HEK293 (cell line): Measurements from ENCODE around the gene CLDN17.

ENCODE experiments used
- CTCF ChIA-PET: fragments of 350-600 bp; formaldehyde crosslinking; extraction: SDS; loops from one replicate; lab custom pipeline; 2021; ENCODE audit warnings: antibody characterized with exemption; lab: Yijun Ruan, JAX
- POLR2A ChIA-PET: fragments of 300-600 bp; formaldehyde crosslinking; extraction: SDS; loops from one replicate; lab custom pipeline; 2020; ENCODE audit warnings: antibody characterized with exemption, inconsistent platforms; lab: Yijun Ruan, JAX
- H3K27ac ChIP-seq: fragments of 200-500 bp; sonication (Bioruptor generic); 2 replicates; pipeline ENCODE4 v1.5.1; 2014; ENCODE audit warnings: low read depth, low read length, control low read depth, inconsistent platforms; ENCODE audit errors: extremely low read depth
- H3K36me3 ChIP-seq, 2 experiments: fragments of 200-500 bp in 1 of 2; sonication (Bioruptor generic) in 1 of 2; 1 replicate in 1 of 2; 2 replicates in 1 of 2; pipeline ENCODE4 v1.5.1; 2014 to 2017; ENCODE audit warnings: inconsistent platforms in 2 of 2, low read length in 2 of 2; ENCODE audit not compliant: control insufficient read depth in 2 of 2, insufficient read depth in 1 of 2
- H3K4me1 ChIP-seq: fragments of 200-500 bp; sonication (Bioruptor generic); 2 replicates; pipeline ENCODE4 v1.5.1; 2014; ENCODE audit warnings: mild to moderate bottlenecking, low read length, inconsistent platforms; ENCODE audit not compliant: control insufficient read depth, insufficient read depth
- H3K4me3 ChIP-seq: 2 replicates; pipeline ENCODE4 v1.5.1; 2011; ENCODE audit warnings: low read depth, mild to moderate bottlenecking, control low read depth, low read length, moderate library complexity
- H3K9me3 ChIP-seq: fragments of 200-500 bp; sonication (Bioruptor generic); 2 replicates; pipeline ENCODE4 v1.5.1; 2014; ENCODE audit warnings: low read depth, low read length, inconsistent platforms; ENCODE audit not compliant: control insufficient read depth, insufficient read depth
- BCL11B ChIP-seq: fragments of 450-650 bp; formaldehyde crosslinking; IDR thresholded peaks from 2 replicates; pipeline ENCODE4 v1.5.1; 2016; ENCODE audit warnings: low read depth, missing biosample characterization, missing genetic modification characterization
- SP2 ChIP-seq: fragments of 450-650 bp; formaldehyde crosslinking; IDR thresholded peaks from 2 replicates; pipeline ENCODE4 v1.5.1; 2016; ENCODE audit warnings: missing biosample characterization, missing genetic modification characterization
- WT1 ChIP-seq: fragments of 450-650 bp; formaldehyde crosslinking; IDR thresholded peaks from 2 replicates; pipeline ENCODE4 v1.5.1; 2016; ENCODE audit warnings: missing biosample characterization, missing genetic modification characterization
- YY2 ChIP-seq: fragments of 450-650 bp; formaldehyde crosslinking; IDR thresholded peaks from 2 replicates; pipeline ENCODE4 v1.5.1; 2016; ENCODE audit warnings: missing biosample characterization, missing genetic modification characterization
- ZBTB7A ChIP-seq: fragments of 450-650 bp; formaldehyde crosslinking; IDR thresholded peaks from 2 replicates; pipeline ENCODE4 v1.5.1; 2016; ENCODE audit warnings: low read depth, missing biosample characterization, missing genetic modification characterization
- ZIC2 ChIP-seq: fragments of 450-650 bp; formaldehyde crosslinking; IDR thresholded peaks from 2 replicates; pipeline ENCODE4 v1.5.1; 2016; ENCODE audit warnings: missing biosample characterization, missing genetic modification characterization
- ZNF114 ChIP-seq: fragments of 450-650 bp; formaldehyde crosslinking; IDR thresholded peaks from 2 replicates; pipeline ENCODE4 v1.5.0; 2017; ENCODE audit warnings: missing biosample characterization, missing genetic modification characterization
- ZNF16 ChIP-seq: fragments of 450-650 bp; formaldehyde crosslinking; IDR thresholded peaks from 2 replicates; pipeline ENCODE4 v1.5.1; 2016; ENCODE audit warnings: low read depth, missing biosample characterization, missing genetic modification characterization
- ZNF23 ChIP-seq: fragments of 450-650 bp; formaldehyde crosslinking; IDR thresholded peaks from 2 replicates; pipeline ENCODE4 v1.5.1; 2016; ENCODE audit warnings: missing biosample characterization, missing genetic modification characterization, borderline replicate concordance
- ZNF248 ChIP-seq: fragments of 450-650 bp; formaldehyde crosslinking; IDR thresholded peaks from 2 replicates; pipeline ENCODE4 v1.5.1; 2017; ENCODE audit warnings: missing biosample characterization, missing genetic modification characterization
- ZNF324 ChIP-seq: fragments of 450-650 bp; formaldehyde crosslinking; IDR thresholded peaks from 2 replicates; pipeline ENCODE4 v1.5.1; 2016; ENCODE audit warnings: missing biosample characterization, missing genetic modification characterization
- ZNF404 ChIP-seq: fragments of 450-650 bp; formaldehyde crosslinking; IDR thresholded peaks from 2 replicates; pipeline ENCODE4 v1.5.1; 2017; ENCODE audit warnings: missing biosample characterization, missing genetic modification characterization
- ZNF48 ChIP-seq: fragments of 450-650 bp; formaldehyde crosslinking; IDR thresholded peaks from 2 replicates; pipeline ENCODE4 v1.5.1; 2016; ENCODE audit warnings: missing biosample characterization, missing genetic modification characterization
- ZNF585B ChIP-seq: fragments of 450-650 bp; formaldehyde crosslinking; IDR thresholded peaks from 2 replicates; pipeline ENCODE4 v1.5.1; 2016; ENCODE audit warnings: missing biosample characterization, missing genetic modification characterization
- ZNF76 ChIP-seq: fragments of 450-650 bp; formaldehyde crosslinking; IDR thresholded peaks from 2 replicates; pipeline ENCODE4; 2016; ENCODE audit warnings: low read depth, missing biosample characterization, missing genetic modification characterization, borderline replicate concordance
- ZNF792 ChIP-seq: fragments of 450-650 bp; formaldehyde crosslinking; IDR thresholded peaks from 2 replicates; pipeline ENCODE4 v1.5.1; 2016; ENCODE audit warnings: missing biosample characterization, missing genetic modification characterization
- TF ChIP-seq, protein P1 (sequence below): fragments of 450-650 bp; formaldehyde crosslinking; conservative IDR thresholded peaks from 2 replicates; pipeline ENCODE4 v1.5.1; 2016; ENCODE audit warnings: low read depth, missing biosample characterization, missing genetic modification characterization
- TF ChIP-seq, protein P2 (sequence below): IDR thresholded peaks from 2 replicates; pipeline ENCODE4 v1.6.1; 2011; ENCODE audit warnings: mild to moderate bottlenecking, low read depth, low read length, borderline replicate concordance
- TF ChIP-seq, protein P3 (sequence below): fragments of 450-650 bp; formaldehyde crosslinking; IDR thresholded peaks from 2 replicates; pipeline ENCODE4 v1.5.1; 2016; ENCODE audit warnings: missing biosample characterization, missing genetic modification characterization
- TF ChIP-seq, protein P4 (sequence below): fragments of 450-650 bp; formaldehyde crosslinking; conservative IDR thresholded peaks from 2 replicates; pipeline ENCODE4 v1.5.1; 2016; ENCODE audit warnings: low read depth, missing biosample characterization, missing genetic modification characterization
- TF ChIP-seq, protein P5 (sequence below): fragments of 450-650 bp; formaldehyde crosslinking; IDR thresholded peaks from 2 replicates; pipeline ENCODE4 v1.5.1; 2016; ENCODE audit warnings: missing biosample characterization, missing genetic modification characterization

CLDN17 gene

DNA sequence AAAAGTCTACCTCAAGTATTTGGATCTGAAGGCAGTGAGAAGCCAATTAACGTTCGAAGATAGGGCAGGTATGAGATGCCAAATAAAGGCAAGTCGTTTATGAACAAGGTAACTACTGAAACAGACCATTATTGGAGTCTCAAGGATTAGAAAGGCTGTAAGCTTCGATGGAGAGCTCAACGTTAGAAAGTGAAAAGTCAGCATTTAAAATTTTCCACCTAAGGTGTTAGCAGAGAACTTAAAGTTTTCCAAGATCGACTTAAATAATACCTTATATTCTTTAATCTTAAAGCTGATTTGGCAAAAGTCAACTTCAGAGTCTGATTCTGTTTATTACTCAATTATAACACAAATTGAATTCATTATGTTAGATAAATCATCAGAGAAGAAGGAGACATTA, 28.1 kb downstream of the CLDN17 start:
- Histone ChIP-seq H3K4me1 (no peaks in the 10 kb centered on the region), H3K4me3 (no peak overlapping the region), H3K9me3 (no peaks in the 10 kb centered on the region), H3K27ac (no peak overlapping the region), H3K36me3 (no peaks in the 10 kb centered on the region)
- ChIA-PET POLR2A (no interaction called here), CTCF (interaction anchor here (0.7 kb wide), 2 partner anchors 79 to 93 kb away, joined by 3 read pairs; no protein-coding TSS in a partner anchor)
- TF ChIP-seq ZNF114 (tag by site-specific recombination) = no peak
- no peak for TF ChIP-seq ZNF48 (tag by site-specific recombination)
- TF ChIP-seq BCL11B (tag by site-specific recombination) = no peak
- no peak for TF ChIP-seq WT1 (tag by site-specific recombination)
- TF ChIP-seq ZBTB7A (tag by site-specific recombination) = no peak
- TF ChIP-seq, protein P1, sequence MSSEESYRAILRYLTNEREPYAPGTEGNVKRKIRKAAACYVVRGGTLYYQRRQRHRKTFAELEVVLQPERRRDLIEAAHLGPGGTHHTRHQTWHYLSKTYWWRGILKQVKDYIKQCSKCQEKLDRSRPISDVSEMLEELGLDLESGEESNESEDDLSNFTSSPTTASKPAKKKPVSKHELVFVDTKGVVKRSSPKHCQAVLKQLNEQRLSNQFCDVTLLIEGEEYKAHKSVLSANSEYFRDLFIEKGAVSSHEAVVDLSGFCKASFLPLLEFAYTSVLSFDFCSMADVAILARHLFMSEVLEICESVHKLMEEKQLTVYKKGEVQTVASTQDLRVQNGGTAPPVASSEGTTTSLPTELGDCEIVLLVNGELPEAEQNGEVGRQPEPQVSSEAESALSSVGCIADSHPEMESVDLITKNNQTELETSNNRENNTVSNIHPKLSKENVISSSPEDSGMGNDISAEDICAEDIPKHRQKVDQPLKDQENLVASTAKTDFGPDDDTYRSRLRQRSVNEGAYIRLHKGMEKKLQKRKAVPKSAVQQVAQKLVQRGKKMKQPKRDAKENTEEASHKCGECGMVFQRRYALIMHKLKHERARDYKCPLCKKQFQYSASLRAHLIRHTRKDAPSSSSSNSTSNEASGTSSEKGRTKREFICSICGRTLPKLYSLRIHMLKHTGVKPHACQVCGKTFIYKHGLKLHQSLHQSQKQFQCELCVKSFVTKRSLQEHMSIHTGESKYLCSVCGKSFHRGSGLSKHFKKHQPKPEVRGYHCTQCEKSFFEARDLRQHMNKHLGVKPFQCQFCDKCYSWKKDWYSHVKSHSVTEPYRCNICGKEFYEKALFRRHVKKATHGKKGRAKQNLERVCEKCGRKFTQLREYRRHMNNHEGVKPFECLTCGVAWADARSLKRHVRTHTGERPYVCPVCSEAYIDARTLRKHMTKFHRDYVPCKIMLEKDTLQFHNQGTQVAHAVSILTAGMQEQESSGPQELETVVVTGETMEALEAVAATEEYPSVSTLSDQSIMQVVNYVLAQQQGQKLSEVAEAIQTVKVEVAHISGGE (tag by site-specific recombination) = no peak
- no peak for TF ChIP-seq ZNF16
- no peak for TF ChIP-seq ZNF404 (tag by site-specific recombination)

DNA sequence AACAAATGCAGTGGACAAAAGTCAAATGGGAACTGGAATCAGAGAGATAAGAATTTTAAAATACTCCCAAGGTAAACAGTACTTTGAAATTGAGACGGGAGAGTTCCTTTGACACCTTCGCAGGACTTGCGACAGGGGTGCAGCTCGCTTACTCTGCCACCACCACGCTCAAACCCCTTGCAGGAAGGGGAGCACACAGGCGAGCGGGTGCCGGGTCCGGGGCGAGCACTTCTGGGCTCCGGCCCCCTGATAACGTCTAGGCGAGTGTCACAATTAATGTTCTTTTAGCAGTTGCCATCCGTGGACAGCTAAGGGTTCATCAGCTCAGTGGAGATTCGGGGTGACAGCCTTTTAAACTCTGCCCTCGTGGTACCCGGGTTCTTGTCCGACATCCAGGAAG, 37.4 kb downstream of the CLDN17 start:
- POLR2A ChIA-PET = no interaction called here
- no peaks in the 10 kb centered on the region for H3K9me3 ChIP-seq
- no peaks in the 10 kb centered on the region for H3K36me3 ChIP-seq
- TF ChIP-seq ZIC2 (tag by site-specific recombination) = no peak
- TF ChIP-seq ZNF248 (tag by site-specific recombination) = no peak
- no peak for TF ChIP-seq SP2
- no peak for TF ChIP-seq ZNF76
- no peak for TF ChIP-seq ZNF585B (tag by site-specific recombination)
- no peak for TF ChIP-seq ZNF324
- H3K27ac ChIP-seq = no peak overlapping the region
- H3K4me3 ChIP-seq = no peak overlapping the region
- H3K4me1 ChIP-seq = no peaks in the 10 kb centered on the region
- CTCF ChIA-PET = interaction anchor here (0.6 kb wide), 1 partner anchor 207 kb away, joined by 3 read pairs; no protein-coding TSS in a partner anchor

DNA sequence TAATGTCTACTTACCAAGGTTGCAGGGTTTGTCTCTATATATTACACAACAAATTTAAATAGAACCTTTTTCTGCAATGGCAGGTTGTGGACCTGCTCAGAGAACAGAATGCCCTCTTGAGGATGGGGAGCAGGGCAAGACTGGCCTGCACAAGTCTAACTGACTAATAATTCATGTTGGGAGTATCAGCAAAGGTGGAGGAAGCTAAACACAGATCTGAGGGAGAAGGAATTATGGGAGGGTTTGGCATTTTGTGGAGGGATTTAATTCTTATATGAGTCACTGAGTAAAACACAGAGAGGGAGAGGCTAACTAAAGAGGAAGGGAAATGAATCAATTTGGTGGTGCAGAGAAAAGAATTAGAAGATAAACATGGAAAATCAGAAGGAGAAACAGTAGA, 40.0 kb downstream of the CLDN17 start:
- no peaks in the 10 kb centered on the region for H3K4me1 ChIP-seq
- H3K4me3 ChIP-seq = no peak overlapping the region
- no peak overlapping the region for H3K27ac ChIP-seq
- H3K36me3 ChIP-seq = no peaks in the 10 kb centered on the region
- ChIA-PET CTCF (no interaction called here), POLR2A (no interaction called here)
- H3K9me3 ChIP-seq = no peaks in the 10 kb centered on the region
- TF ChIP-seq, protein P2, sequence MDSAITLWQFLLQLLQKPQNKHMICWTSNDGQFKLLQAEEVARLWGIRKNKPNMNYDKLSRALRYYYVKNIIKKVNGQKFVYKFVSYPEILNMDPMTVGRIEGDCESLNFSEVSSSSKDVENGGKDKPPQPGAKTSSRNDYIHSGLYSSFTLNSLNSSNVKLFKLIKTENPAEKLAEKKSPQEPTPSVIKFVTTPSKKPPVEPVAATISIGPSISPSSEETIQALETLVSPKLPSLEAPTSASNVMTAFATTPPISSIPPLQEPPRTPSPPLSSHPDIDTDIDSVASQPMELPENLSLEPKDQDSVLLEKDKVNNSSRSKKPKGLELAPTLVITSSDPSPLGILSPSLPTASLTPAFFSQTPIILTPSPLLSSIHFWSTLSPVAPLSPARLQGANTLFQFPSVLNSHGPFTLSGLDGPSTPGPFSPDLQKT = no peak
- TF ChIP-seq, protein P3, sequence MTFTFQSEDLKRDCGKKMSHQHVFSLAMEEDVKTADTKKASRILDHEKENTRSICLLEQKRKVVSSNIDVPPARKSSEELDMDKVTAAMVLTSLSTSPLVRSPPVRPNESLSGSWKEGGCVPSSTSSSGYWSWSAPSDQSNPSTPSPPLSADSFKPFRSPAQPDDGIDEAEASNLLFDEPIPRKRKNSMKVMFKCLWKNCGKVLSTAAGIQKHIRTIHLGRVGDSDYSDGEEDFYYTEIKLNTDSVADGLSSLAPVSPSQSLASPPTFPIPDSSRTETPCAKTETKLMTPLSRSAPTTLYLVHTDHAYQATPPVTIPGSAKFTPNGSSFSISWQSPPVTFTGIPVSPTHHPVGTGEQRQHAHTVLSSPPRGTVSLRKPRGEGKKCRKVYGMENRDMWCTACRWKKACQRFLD = no peak
- TF ChIP-seq ZNF23 (tag by site-specific recombination) = no peak
- TF ChIP-seq, protein P4, sequence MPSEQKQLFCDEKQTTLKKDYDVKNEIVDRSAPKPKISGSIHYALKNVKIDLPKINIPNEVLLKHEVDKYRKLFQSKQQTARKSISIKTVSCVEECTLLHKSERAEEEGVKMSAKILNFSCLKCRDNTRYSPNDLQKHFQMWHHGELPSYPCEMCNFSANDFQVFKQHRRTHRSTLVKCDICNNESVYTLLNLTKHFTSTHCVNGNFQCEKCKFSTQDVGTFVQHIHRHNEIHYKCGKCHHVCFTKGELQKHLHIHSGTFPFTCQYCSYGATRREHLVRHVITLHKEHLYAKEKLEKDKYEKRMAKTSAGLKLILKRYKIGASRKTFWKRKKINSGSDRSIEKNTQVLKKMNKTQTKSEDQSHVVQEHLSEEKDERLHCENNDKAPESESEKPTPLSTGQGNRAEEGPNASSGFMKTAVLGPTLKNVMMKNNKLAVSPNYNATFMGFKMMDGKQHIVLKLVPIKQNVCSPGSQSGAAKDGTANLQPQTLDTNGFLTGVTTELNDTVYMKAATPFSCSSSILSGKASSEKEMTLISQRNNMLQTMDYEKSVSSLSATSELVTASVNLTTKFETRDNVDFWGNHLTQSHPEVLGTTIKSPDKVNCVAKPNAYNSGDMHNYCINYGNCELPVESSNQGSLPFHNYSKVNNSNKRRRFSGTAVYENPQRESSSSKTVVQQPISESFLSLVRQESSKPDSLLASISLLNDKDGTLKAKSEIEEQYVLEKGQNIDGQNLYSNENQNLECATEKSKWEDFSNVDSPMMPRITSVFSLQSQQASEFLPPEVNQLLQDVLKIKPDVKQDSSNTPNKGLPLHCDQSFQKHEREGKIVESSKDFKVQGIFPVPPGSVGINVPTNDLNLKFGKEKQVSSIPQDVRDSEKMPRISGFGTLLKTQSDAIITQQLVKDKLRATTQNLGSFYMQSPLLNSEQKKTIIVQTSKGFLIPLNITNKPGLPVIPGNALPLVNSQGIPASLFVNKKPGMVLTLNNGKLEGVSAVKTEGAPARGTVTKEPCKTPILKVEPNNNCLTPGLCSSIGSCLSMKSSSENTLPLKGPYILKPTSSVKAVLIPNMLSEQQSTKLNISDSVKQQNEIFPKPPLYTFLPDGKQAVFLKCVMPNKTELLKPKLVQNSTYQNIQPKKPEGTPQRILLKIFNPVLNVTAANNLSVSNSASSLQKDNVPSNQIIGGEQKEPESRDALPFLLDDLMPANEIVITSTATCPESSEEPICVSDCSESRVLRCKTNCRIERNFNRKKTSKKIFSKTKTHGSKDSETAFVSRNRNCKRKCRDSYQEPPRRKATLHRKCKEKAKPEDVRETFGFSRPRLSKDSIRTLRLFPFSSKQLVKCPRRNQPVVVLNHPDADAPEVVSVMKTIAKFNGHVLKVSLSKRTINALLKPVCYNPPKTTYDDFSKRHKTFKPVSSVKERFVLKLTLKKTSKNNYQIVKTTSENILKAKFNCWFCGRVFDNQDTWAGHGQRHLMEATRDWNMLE = no peak
- TF ChIP-seq ZNF792 = no peak
- no peak for TF ChIP-seq YY2 (tag by site-specific recombination)
- TF ChIP-seq, protein P5, sequence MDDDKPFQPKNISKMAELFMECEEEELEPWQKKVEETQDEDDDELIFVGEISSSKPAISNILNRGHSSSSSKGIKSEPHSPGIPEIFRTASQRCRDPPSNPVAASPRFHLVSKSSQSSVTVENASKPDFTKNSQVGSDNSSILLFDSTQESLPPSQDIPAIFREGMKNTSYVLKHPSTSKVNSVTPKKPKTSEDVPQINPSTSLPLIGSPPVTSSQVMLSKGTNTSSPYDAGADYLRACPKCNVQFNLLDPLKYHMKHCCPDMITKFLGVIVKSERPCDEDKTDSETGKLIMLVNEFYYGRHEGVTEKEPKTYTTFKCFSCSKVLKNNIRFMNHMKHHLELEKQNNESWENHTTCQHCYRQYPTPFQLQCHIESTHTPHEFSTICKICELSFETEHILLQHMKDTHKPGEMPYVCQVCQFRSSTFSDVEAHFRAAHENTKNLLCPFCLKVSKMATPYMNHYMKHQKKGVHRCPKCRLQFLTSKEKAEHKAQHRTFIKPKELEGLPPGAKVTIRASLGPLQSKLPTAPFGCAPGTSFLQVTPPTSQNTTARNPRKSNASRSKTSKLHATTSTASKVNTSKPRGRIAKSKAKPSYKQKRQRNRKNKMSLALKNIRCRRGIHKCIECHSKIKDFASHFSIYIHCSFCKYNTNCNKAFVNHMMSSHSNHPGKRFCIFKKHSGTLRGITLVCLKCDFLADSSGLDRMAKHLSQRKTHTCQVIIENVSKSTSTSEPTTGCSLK = no peak
